ENCODE results near the gene PVALB.

DNA sequence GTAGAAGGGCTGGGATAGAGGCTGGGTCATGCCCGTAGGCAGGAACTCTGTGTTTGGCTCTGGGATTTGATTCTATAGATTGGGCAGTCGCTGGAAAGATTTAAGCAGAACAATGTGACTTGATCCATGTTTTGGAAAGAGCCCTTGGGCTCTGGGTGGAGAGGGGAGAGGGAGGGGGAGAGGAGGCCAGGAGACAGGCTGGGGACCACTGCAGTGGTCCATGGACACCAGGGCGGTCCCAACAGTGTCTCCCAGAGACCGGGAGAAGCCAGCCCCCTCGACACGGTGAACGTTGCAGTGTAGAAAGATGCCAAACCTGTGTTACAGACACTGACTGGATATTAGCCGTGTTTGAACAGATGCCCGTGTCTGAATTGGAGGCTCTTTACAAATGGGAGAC is 19.5 kb downstream of the PVALB start:
- TF ChIP-seq, protein P1, sequence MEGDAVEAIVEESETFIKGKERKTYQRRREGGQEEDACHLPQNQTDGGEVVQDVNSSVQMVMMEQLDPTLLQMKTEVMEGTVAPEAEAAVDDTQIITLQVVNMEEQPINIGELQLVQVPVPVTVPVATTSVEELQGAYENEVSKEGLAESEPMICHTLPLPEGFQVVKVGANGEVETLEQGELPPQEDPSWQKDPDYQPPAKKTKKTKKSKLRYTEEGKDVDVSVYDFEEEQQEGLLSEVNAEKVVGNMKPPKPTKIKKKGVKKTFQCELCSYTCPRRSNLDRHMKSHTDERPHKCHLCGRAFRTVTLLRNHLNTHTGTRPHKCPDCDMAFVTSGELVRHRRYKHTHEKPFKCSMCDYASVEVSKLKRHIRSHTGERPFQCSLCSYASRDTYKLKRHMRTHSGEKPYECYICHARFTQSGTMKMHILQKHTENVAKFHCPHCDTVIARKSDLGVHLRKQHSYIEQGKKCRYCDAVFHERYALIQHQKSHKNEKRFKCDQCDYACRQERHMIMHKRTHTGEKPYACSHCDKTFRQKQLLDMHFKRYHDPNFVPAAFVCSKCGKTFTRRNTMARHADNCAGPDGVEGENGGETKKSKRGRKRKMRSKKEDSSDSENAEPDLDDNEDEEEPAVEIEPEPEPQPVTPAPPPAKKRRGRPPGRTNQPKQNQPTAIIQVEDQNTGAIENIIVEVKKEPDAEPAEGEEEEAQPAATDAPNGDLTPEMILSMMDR (IDR thresholded peaks at IDR 0.05; ENCODE audit: insufficient read depth, low read length), result no peak
- TF ChIP-seq, protein P2, sequence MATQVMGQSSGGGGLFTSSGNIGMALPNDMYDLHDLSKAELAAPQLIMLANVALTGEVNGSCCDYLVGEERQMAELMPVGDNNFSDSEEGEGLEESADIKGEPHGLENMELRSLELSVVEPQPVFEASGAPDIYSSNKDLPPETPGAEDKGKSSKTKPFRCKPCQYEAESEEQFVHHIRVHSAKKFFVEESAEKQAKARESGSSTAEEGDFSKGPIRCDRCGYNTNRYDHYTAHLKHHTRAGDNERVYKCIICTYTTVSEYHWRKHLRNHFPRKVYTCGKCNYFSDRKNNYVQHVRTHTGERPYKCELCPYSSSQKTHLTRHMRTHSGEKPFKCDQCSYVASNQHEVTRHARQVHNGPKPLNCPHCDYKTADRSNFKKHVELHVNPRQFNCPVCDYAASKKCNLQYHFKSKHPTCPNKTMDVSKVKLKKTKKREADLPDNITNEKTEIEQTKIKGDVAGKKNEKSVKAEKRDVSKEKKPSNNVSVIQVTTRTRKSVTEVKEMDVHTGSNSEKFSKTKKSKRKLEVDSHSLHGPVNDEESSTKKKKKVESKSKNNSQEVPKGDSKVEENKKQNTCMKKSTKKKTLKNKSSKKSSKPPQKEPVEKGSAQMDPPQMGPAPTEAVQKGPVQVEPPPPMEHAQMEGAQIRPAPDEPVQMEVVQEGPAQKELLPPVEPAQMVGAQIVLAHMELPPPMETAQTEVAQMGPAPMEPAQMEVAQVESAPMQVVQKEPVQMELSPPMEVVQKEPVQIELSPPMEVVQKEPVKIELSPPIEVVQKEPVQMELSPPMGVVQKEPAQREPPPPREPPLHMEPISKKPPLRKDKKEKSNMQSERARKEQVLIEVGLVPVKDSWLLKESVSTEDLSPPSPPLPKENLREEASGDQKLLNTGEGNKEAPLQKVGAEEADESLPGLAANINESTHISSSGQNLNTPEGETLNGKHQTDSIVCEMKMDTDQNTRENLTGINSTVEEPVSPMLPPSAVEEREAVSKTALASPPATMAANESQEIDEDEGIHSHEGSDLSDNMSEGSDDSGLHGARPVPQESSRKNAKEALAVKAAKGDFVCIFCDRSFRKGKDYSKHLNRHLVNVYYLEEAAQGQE (IDR thresholded peaks at IDR 0.05; ENCODE audit: insufficient replicate concordance, low read depth), result no peak
- no peak for TF ChIP-seq GABPA (IDR thresholded peaks at IDR 0.05; ENCODE audit: low read depth)
- no peak for TF ChIP-seq POLR2AphosphoS5 (IDR thresholded peaks at IDR 0.05; ENCODE audit: low read depth)
- no peak for TF ChIP-seq SPI1 (IDR thresholded peaks at IDR 0.05; ENCODE audit: borderline replicate concordance, low read depth)

Measured in HL-60 (cell line).